ENCODE measurements around the gene XXYLT1. TPM values are rescaled to one million over a fixed set of nuclear protein-coding genes. Genes with fewer than 3 reads are reported as not detected.

The XXYLT1 gene
- total RNA-seq, 4 donors from 2014 or later = 14.1 to 23.7 (median 15.4) TPM

- H3K4me3 ChIP-seq = no peak overlapping the region
- no peak overlapping the region for H3K27ac ChIP-seq
- intact Hi-C loops (cut with DNase I) = no loop called here
- peaks cover 0 to 3% (median 0%) of the 10 kb centered on the region in 3 donors for H3K4me1 ChIP-seq
- TF ChIP-seq POLR2A (IDR thresholded peaks at IDR 0.05) (no peak), CTCF (IDR thresholded peaks at IDR 0.05) (no peak)
- 98% methylated on average over 7 of the region's 33 CpGs; no CpG with 5 or more reads in 1 of the 2 donors for WGBS, 2 donors
- H3K9me3 ChIP-seq = no peaks in the 10 kb centered on the region
- no peak for DNase-seq
- H3K27me3 ChIP-seq = no peaks in the 10 kb centered on the region
- peaks cover 0 to 18% (median 9%) of the 10 kb centered on the region in 3 donors for H3K36me3 ChIP-seq
Observed at GRCh38 chr3:195069501-195070251, 201.3 kb downstream of the XXYLT1 start.

GRCh38 chr3:195068084-195069080 is 202.6 kb downstream of the XXYLT1 start:
- intact Hi-C loops (cut with DNase I) = no loop called here
- H3K36me3 ChIP-seq = peaks cover 0 to 18% (median 9%) of the 10 kb centered on the region in 3 donors
- TF ChIP-seq CTCF (IDR thresholded peaks at IDR 0.05) = no peak
- no peak for TF ChIP-seq POLR2A (IDR thresholded peaks at IDR 0.05)
- H3K4me3 ChIP-seq = no peak overlapping the region
- no peak overlapping the region for H3K27ac ChIP-seq
- H3K27me3 ChIP-seq = no peaks in the 10 kb centered on the region
- H3K4me1 ChIP-seq = peaks cover 0 to 16% (median 3%) of the 10 kb centered on the region in 3 donors
- no peaks in the 10 kb centered on the region for H3K9me3 ChIP-seq
- no peak for DNase-seq
- 83 to 90% methylated on average over 16 to 17 of the region's 18 CpGs for WGBS, 2 donors

- peaks cover 0 to 21% (median 3%) of the 10 kb centered on the region in 3 donors for H3K4me1 ChIP-seq
- no peaks in the 10 kb centered on the region for H3K27me3 ChIP-seq
- H3K27ac ChIP-seq = no peak overlapping the region
- peaks cover 0 to 18% (median 9%) of the 10 kb centered on the region in 3 donors for H3K36me3 ChIP-seq
- no peaks in the 10 kb centered on the region for H3K9me3 ChIP-seq
- DNase-seq = no peak
- H3K4me3 ChIP-seq = no peak overlapping the region
- no peak for TF ChIP-seq CTCF (IDR thresholded peaks at IDR 0.05)
- no peak for TF ChIP-seq POLR2A (IDR thresholded peaks at IDR 0.05)
- intact Hi-C loops (cut with DNase I) = no loop called here
- WGBS, 2 donors = no CpG with 5 or more reads among the region's 16 CpGs
Observed at GRCh38 chr3:195066441-195066841, 204.5 kb downstream of the XXYLT1 start.

GRCh38 chr3:195065864-195066185 is 205.1 kb downstream of the XXYLT1 start:
- no CpG with 5 or more reads among the region's 13 CpGs for WGBS, 2 donors
- DNase-seq = no peak
- intact Hi-C loops (cut with DNase I) = no loop called here

More at GRCh38 chr3:195065864-195066185, 205.1 kb downstream of the XXYLT1 start:
- no peaks in the 10 kb centered on the region for H3K9me3 ChIP-seq
- no peak for TF ChIP-seq CTCF (IDR thresholded peaks at IDR 0.05)
- TF ChIP-seq POLR2A (IDR thresholded peaks at IDR 0.05) = no peak
- peaks cover 0 to 18% (median 9%) of the 10 kb centered on the region in 3 donors for H3K36me3 ChIP-seq
- no peaks in the 10 kb centered on the region for H3K27me3 ChIP-seq
- H3K4me1 ChIP-seq = peaks cover 0 to 21% (median 3%) of the 10 kb centered on the region in 3 donors
- H3K4me3 ChIP-seq = no peak overlapping the region
- H3K27ac ChIP-seq = no peak overlapping the region
